Endodermal cell (in vitro differentiated cells): Measurements from ENCODE around the gene TMEM200A. TPM values are rescaled to one million over a fixed set of nuclear protein-coding genes. Genes with fewer than 3 reads are reported as not detected.
A peak's percentile ranks its signal among the peaks of the same experiment; 100 is the strongest.

Experiments
- DNase-seq: peaks from one replicate; pipeline ENCODE4 v3.0.0-alpha.2; 2017
- H3K27ac ChIP-seq: 2 replicates; pipeline ENCODE4 v1.5.1; 2013; ENCODE audit warnings: mild to moderate bottlenecking, low read depth, low read length, moderate library complexity
- H3K27me3 ChIP-seq: 2 replicates; pipeline ENCODE4 v1.6.1; 2013; ENCODE audit warnings: mild to moderate bottlenecking, low read length, moderate library complexity; ENCODE audit not compliant: insufficient read depth, control insufficient read depth, poor library complexity, severe bottlenecking
- H3K36me3 ChIP-seq: 2 replicates; pipeline ENCODE4 v1.7.0; 2013; ENCODE audit warnings: mild to moderate bottlenecking, low read length, moderate library complexity; ENCODE audit not compliant: control insufficient read depth, insufficient read depth
- H3K4me1 ChIP-seq: one replicate; pipeline ENCODE4 v1.7.0; 2013; ENCODE audit warnings: low read length; ENCODE audit not compliant: control insufficient read depth, insufficient read depth
- H3K4me3 ChIP-seq: 2 replicates; pipeline ENCODE4 v1.5.1; 2013; ENCODE audit warnings: mild to moderate bottlenecking, low read length, moderate library complexity
- H3K9ac ChIP-seq: 2 replicates; pipeline ENCODE4 v1.6.1; 2013; ENCODE audit warnings: mild to moderate bottlenecking, low read length, moderate library complexity; ENCODE audit not compliant: poor library complexity, severe bottlenecking; ENCODE audit errors: extremely low read depth
- H3K9me3 ChIP-seq: 2 replicates; pipeline ENCODE4 v1.6.1; 2013; ENCODE audit warnings: mild to moderate bottlenecking, low read length, moderate library complexity; ENCODE audit not compliant: control insufficient read depth
- H3K27ac Mint-ChIP-seq: 2 replicates; pipeline ENCODE4 v1.8.0; 2020; ENCODE audit warnings: mixed read lengths
- H3K27me3 Mint-ChIP-seq: 2 replicates; pipeline ENCODE4 v1.8.0; 2021; ENCODE audit warnings: mild to moderate bottlenecking, mixed read lengths; ENCODE audit not compliant: insufficient read depth
- H3K36me3 Mint-ChIP-seq: 2 replicates; pipeline ENCODE4 v1.8.0; 2020; ENCODE audit warnings: low read depth, mixed read lengths
- H3K4me1 Mint-ChIP-seq: 2 replicates; pipeline ENCODE4 v1.8.0; 2020; ENCODE audit warnings: mixed read lengths
- H3K4me3 Mint-ChIP-seq: 2 replicates; pipeline ENCODE4 v1.8.0; 2020; ENCODE audit warnings: mild to moderate bottlenecking, moderate library complexity, mixed read lengths
- H3K9me3 Mint-ChIP-seq: 2 replicates; pipeline ENCODE4 v1.8.0; 2020; ENCODE audit warnings: mild to moderate bottlenecking, mixed read lengths
- WGBS, 2 experiments: methylation state at CpG; one replicate each; pipeline versions ENCODE4 v1.1.5 to v1.1.7; 2013; ENCODE audit warnings: missing lambda C conversion rate in 2 of 2, mixed read lengths in 1 of 2; ENCODE audit not compliant: insufficient coverage in 1 of 2, insufficient read length in 1 of 2; 5-methylcytosine and 5-hydroxymethylcytosine counted together
- long read RNA-seq, 4 experiments: library from polyadenylated mRNA in 2 of 4; library from RNA in 1 of 4; library from capped mRNA in 1 of 4; stranded (forward) in 3 of 4; unstranded in 1 of 4; transcript quantifications; one replicate each; pipeline ENCODE4 v2.0.0, GENCODE V29; 2020 to 2021; ENCODE audit warnings: inconsistent platforms in 1 of 4
- polyA plus RNA-seq, 2 experiments: library from polyadenylated mRNA; stranded (reverse); fragments of 50-300 nt; gene quantifications; one replicate each; pipeline ENCODE4 v1.2.3, GENCODE V29; 2013
- total RNA-seq, 2 donors: library from RNA; stranded (reverse); fragmentation: NEBNext Ultra II Directional in 1 of 2; extraction: Animal tissue kit (Norgen Biotek cat#: 25700) in 1 of 2; gene quantifications; 2 replicates in 1 of 2; 3 replicates in 1 of 2; pipeline ENCODE4 v1.2.1, GENCODE V29; 2021
- TF ChIP-seq, protein P1 (sequence below): fragments of 200-600 bp; sonication (generic); conservative IDR thresholded peaks from 2 replicates; pipeline ENCODE4 v1.5.0; 2021; ENCODE audit warnings: antibody characterized with exemption, mild to moderate bottlenecking

Gene TMEM200A
- total RNA-seq: 1 to 10 TPM; 6.4 to 7.6 TPM
- polyA plus RNA-seq (2013, experiment 1 of 2): 8.0 TPM
- 7.5 TPM for polyA plus RNA-seq (2013, experiment 2 of 2)
- long read RNA-seq, experiment 1, partial matches to known transcripts: 0 of 4 reads
- long read RNA-seq, experiment 1, other reads (novel, unspliced or antisense): 2 of 4 reads
- long read RNA-seq, experiment 2, transcript TMEM200A-201 (3 exons, 3,512 nt): major isoform, 13 of 23 reads
- long read RNA-seq, experiment 2, transcript TMEM200A-204 (2 exons, 2,899 nt): minor isoform, 5 of 23 reads
- long read RNA-seq, experiment 2, partial matches to known transcripts: 0 of 23 reads
- long read RNA-seq, experiment 2, other reads (novel, unspliced or antisense): 5 of 23 reads
- long read RNA-seq, experiment 3, transcript TMEM200A-201 (3 exons, 3,512 nt): major isoform, 11 of 23 reads
- long read RNA-seq, experiment 3, partial matches to known transcripts: 1 of 23 reads
- long read RNA-seq, experiment 3, other reads (novel, unspliced or antisense): 7 of 23 reads
- long read RNA-seq, experiment 4: 0 reads

- H3K9me3 ChIP-seq: no peaks in the 10 kb centered on the region
- DNase-seq: peak; percentile 95
- Mint-ChIP-seq H3K27me3 (peaks cover 16% of the 10 kb centered on the region), H3K36me3 (no peaks in the 10 kb centered on the region), H3K4me3 (peak within 1 kb of the TSS; percentile 82), H3K9me3 (peaks cover 6% of the 10 kb centered on the region), H3K27ac (peak within 1 kb of the TSS; percentile 38), H3K4me1 (peaks cover 10% of the 10 kb centered on the region)
- no peaks in the 10 kb centered on the region for H3K4me1 ChIP-seq
- peak within 1 kb of the TSS; percentile 43 for H3K9ac ChIP-seq
- TF ChIP-seq, protein P1, sequence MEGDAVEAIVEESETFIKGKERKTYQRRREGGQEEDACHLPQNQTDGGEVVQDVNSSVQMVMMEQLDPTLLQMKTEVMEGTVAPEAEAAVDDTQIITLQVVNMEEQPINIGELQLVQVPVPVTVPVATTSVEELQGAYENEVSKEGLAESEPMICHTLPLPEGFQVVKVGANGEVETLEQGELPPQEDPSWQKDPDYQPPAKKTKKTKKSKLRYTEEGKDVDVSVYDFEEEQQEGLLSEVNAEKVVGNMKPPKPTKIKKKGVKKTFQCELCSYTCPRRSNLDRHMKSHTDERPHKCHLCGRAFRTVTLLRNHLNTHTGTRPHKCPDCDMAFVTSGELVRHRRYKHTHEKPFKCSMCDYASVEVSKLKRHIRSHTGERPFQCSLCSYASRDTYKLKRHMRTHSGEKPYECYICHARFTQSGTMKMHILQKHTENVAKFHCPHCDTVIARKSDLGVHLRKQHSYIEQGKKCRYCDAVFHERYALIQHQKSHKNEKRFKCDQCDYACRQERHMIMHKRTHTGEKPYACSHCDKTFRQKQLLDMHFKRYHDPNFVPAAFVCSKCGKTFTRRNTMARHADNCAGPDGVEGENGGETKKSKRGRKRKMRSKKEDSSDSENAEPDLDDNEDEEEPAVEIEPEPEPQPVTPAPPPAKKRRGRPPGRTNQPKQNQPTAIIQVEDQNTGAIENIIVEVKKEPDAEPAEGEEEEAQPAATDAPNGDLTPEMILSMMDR: peak; percentile 92
- peaks cover 24% of the 10 kb centered on the region for H3K27me3 ChIP-seq
- H3K27ac ChIP-seq: no peak within 1 kb of the TSS
- WGBS, 2 experiments: 1 to 2% methylated on average over 26 to 84 of the region's 84 CpGs
- no peaks in the 10 kb centered on the region for H3K36me3 ChIP-seq
- H3K4me3 ChIP-seq: peak within 1 kb of the TSS; percentile 85
These were observed at the start of gene TMEM200A for GRCh38 chr6:130365166-130366106. TSS of gene TMEM200A (plus strand) at chr6:130366017. CDS start at chr6:130440423, 74,406 bp downstream.

- WGBS, 2 experiments: 94% methylated on average over 2 of the region's 2 CpGs; no CpG with 5 or more reads in 1 of the 2 experiments
- Histone ChIP-seq H3K4me3 (no peak overlapping the region), H3K36me3 (no peaks in the 10 kb centered on the region), H3K4me1 (no peaks in the 10 kb centered on the region), H3K9ac (no peak overlapping the region), H3K27me3 (no peaks in the 10 kb centered on the region), H3K9me3 (no peaks in the 10 kb centered on the region), H3K27ac (no peak overlapping the region)
- Mint-ChIP-seq H3K4me1 (no peaks in the 10 kb centered on the region), H3K4me3 (no peak overlapping the region), H3K9me3 (no peaks in the 10 kb centered on the region), H3K27me3 (no peaks in the 10 kb centered on the region), H3K36me3 (no peaks in the 10 kb centered on the region), H3K27ac (no peak overlapping the region)
- TF ChIP-seq, protein P1: no peak
- no peak for DNase-seq
These were observed 44.9 kb upstream of the TMEM200A start for GRCh38 chr6:130320908-130321307.

DNA sequence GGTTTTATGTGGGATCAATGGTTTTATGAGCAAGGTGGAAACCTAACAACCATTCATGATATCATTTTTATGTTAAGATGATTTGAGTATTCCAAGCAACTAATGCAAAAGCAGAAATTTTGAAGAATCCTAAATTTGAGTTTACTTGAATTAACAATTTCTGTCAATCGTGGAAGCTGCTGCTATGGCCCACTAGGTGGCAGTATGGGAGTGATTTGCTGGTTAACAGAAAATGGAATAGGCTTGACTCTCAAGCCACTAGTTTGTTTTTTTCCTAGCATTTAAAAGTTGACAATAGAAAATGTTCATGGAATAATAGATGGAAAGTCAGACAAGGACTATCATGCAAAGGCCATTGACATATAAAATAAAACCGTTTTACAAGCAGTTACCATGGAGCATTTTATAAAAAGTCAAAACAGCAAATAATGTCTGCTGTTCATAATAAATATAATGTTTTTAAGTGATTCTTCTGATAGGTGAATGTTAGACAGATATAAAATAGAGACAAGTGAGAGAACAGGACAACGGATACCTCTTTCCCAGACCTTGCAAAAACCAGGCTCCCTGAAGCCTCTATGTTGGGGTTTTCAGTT, 43.0 kb upstream of the TMEM200A start:
- DNase-seq: peak; percentile 56
- no peaks in the 10 kb centered on the region for H3K36me3 Mint-ChIP-seq

More for the DNA sequence above, 43.0 kb upstream of the TMEM200A start:
- Histone ChIP-seq H3K4me1 (no peaks in the 10 kb centered on the region), H3K36me3 (no peaks in the 10 kb centered on the region), H3K9me3 (no peaks in the 10 kb centered on the region), H3K27ac (no peak overlapping the region), H3K4me3 (no peak overlapping the region), H3K27me3 (no peaks in the 10 kb centered on the region), H3K9ac (no peak overlapping the region)
- no peaks in the 10 kb centered on the region for H3K4me1 Mint-ChIP-seq
- WGBS, 2 experiments: 19 to 29% methylated on average over 2 to 3 of the region's 3 CpGs
- TF ChIP-seq, protein P1: peak; percentile 96
- H3K27me3 Mint-ChIP-seq: no peaks in the 10 kb centered on the region
- no peaks in the 10 kb centered on the region for H3K9me3 Mint-ChIP-seq
- H3K27ac Mint-ChIP-seq: no peak overlapping the region
- H3K4me3 Mint-ChIP-seq: no peak overlapping the region
